NCI-H146 treated with DMSO at 0.1 percent for 48 hours (cell line): ENCODE results near the gene PLA2G6.
"Not testable (repeated sequence)": the region's sequence is repeated elsewhere in the genome, so short reads cannot be mapped to it uniquely, and the experiment has no call there.

ENCODE experiments used
- DNase-seq: peaks from one replicate; lab custom pipeline; 2025; ENCODE audit not compliant: unreplicated experiment; lab: John Stamatoyannopoulos, UW

The PLA2G6 gene

DNA sequence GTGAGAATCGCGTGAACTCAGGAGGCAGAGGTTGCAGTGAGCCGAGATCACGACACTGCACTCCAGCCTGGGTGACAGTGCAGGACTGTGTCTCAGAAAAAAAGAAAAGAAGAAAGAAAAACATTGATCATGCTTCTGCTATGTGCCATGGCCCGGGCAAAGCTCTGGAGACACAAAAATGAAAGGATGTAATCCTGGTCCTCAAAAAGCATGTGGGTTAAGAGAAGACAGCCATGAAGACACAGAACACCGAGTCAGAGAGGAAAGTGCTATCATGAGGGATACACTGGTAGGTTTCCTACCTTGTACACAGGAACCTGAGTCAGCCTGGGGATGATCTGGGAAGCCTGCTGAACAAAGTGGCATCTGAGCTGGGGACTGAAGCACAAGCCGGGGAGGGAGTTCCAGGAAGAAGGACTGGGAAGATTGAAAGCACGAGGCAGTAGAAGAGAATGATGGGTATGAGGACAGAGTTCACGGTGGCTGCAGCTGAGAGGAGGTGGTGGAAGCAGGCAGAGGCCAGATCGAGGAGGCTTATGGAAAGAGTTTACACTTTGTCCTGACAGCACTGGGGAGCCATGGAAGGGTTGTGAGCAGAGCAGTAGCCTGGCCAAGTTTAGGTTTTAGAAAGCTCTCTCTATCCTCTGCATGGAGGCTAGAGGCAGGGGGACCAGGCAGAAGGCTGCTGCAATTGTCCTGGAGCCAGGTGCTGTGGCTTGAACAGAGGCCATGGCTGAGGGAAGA, 10.3 kb upstream of the PLA2G6 start:
- DNase-seq = no peak

GRCh38 chr22:38191055-38191454, 9.4 kb upstream of the PLA2G6 start:
- no peak for DNase-seq

GRCh38 chr22:38190581-38190980, 9.0 kb upstream of the PLA2G6 start:
- DNase-seq = no peak

DNA sequence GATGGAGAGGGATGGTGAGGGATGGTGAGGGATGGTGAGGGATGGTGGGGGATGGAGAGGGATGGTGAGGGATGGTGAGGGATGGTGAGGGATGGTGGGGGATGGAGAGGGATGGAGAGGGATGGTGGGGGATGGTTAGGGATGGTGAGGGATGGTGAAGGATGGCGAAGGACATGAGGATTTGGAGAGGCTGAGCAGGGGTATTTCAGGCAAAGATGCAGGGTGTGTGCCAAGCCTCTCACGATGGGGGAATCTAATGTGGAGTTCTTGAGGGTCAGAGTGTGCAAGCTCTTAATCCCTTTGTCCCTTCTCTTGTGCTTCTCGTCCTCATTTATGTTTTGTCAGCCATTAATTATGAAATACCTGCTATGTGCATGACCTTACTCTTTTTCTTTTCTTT, 7.5 kb upstream of the PLA2G6 start:
- DNase-seq = no peak

DNA sequence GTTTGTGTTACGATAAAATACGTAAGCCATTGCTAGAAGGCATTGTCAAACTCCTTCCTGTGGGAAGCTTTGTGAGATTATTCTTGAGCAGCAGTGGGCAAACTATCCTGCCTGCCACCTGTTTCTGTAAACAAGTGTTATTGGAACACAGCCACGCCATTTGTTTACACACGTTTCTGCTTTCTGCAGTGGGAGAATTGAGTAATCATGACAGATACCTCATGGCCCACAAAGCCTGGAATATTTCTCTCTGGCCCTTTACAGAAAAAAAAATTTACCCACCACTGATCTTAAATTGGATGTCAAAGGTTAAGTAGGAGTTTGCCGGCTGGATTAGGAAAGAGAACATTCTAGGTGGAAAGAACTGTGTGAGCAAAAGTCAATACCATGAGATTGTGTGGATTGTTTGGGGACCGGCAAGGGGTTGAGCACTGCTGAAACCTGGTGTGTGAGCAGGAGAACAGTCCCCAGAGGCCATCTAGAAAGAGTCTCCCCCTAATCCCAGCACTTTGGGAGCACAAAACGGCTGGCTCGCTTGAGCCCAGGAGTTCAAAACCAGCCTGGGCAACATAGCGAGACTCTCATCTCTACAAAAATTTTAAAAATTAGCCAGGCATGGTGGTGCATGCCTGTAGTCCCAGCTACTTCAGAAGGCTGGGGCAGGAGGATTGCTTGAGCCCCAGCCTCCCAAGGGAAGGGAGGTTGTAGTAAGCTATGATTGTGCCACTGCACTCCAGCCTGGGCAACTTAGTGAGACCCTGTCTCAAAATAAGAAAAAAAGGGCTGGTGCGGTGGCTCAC, 6.0 kb upstream of the PLA2G6 start:
- no peak for DNase-seq

DNA sequence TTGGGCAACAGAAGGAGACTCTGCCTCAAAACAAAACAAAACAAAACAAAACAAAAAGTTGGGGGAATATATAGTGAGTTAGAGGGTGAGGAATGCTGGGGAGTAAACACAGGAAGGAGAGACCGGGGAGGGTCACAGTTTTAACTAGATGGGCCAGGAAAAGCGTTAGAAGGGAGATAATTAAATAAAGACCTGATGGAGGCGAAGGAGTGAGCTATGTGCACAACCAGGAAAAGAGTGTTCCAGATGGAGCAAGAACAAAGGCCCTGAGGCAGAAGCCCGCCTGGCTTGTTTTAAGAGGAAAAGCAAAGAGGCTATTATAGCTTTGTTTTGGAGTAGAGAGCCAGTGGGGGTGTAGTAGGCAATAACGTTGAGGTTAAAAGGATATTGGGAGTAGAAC, 4.8 kb upstream of the PLA2G6 start:
- no peak for DNase-seq

DNA sequence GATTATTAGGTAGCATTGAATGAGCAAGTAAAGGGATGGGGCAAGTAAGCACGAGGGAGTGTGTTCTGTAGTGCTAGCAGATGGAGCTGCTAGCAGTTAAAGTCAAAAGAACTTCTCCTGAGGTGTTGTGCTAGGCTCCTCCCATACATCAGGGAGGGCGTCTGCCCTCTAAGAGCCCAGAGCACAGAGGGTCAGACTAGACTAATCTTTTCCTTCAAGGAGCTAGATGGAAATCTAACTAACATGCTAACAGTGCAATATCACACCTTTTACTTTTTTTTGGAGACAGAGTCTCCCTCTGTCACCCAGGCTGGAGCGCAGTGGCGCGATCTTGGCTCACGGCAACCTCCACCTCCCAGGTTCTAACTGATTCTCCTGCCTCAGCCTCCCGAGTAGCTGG, 3.2 kb upstream of the PLA2G6 start:
- DNase-seq = no peak

DNA sequence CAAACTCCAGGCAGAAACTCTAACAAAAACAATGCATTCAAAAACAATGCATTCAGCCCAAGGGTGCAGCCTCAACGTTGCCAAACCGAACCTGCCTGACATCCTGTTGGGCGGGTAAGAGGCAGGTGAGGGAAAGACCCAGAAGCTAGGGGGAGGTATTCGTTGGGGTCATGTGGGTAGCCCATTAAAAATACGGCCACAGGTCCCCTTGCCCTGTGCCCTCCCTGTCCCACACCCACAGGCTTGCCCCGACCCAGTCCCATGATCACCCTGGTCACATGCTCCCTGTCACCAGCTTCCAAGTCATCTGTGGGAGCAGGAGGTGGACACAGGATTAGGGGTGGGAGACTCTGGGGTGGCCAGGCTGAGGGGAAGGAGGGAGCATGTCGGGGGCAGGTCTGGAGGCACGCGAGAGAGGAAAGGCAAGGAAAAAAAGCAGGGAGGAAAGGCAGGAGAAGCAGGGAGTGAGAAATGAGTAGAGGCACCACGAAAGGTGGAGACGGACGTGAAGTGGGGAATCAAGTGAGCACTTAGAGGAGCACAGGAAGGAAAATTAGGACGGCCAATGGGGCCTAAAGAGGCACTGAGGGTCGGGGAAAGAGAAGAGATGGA, 683 bp downstream of the PLA2G6 start:
- DNase-seq = no peak

DNA sequence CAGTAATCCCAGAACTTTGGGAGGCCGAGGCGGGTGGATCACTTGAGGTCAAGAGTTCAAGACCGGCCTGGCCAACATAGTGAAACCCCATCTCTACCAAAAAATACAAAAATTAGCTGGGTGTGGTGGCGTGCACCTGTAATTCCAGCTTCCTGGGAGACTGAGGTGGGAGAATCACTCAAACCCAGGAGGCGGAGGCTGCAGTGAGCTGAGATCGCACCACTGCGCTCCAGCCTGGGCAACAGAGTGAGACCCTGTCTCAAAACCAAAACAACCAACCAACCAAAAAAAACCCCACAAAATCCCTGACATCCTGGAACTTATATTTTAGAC, 3.1 kb downstream of the PLA2G6 start:
- DNase-seq = not testable (repeated sequence)

GRCh38 chr22:38177926-38178604, 3.6 kb downstream of the PLA2G6 start:
- DNase-seq = no peak

- DNase-seq = not testable (repeated sequence)
These were observed 4.1 kb downstream of the PLA2G6 start for GRCh38 chr22:38177571-38177925.

- DNase-seq = no peak
These were observed 4.6 kb downstream of the PLA2G6 start for GRCh38 chr22:38177044-38177443.

DNA sequence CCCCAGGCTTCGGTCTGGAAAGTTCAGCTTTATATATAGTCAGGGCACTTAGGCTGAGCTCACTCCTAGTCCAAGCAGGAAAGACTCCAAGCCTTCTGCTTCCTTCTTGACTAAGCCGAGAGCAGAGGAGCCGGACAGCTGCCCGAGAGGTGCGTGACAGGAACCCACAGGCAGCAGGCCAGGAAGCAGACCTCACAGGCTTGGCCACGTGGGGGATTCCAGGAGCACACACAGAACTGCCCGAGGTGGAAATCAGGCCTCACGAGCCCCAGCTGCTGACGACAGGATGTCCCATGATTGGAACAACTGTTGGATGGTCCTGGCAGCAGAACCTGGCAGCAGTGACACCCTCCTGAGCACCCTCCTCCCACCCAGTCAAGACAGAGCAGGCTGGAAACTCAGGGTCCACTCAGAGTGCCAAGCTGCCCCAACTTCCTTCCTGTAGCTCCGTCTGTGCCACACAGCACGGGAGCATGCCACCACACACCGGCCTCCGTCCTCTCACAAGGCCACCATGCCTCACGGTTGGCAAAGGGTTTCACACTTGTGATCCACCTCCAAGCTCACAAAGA, 5.4 kb downstream of the PLA2G6 start:
- DNase-seq = no peak

DNA sequence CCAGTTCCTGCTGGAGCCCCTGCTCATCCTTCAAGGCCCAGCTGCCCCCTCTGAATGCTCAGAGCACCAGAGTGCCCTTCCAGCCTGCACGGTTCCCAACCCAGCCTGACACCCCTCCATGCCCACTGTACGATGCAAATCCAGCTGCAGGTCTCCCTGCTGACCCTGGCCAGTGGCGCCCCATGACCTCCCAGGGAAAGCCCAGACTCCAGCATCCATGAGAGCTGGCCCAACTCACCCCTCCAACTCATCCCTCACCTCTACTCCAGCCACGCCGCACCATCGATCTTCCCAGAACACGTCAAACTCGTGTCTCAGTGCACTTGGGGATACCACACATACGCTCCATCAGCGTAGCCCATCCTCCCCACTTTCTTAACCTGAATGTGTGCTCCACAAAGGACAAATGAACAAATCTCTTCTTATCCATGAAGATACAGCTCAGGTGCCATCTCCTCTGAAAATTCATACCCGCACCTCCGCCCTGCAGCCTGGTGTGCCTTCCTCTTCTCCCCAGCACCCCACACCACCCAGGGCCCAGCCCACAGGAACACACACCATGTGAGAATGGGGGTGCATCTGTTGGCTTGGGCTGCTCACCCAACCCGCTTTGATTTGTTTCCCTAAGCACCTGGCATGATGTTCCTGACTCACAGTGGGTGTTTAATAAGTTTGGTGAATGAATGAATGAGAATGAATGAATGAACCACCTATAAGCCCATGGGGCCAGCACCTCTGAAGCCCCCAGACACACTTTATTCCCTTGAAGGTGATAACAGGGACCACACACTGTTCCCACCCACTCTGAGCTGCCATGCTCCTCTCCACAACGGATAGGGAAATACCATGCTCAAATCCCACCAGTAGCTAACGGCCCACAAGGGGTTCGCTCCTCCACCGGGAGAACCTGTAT, 6.2 kb downstream of the PLA2G6 start:
- no peak for DNase-seq

- no peak for DNase-seq
These were observed 7.0 kb downstream of the PLA2G6 start for GRCh38 chr22:38174626-38175025.

GRCh38 chr22:38173641-38173906, 8.1 kb downstream of the PLA2G6 start:
- no peak for DNase-seq

- no peak for DNase-seq
These were observed 8.6 kb downstream of the PLA2G6 start for GRCh38 chr22:38172832-38173640.

DNA sequence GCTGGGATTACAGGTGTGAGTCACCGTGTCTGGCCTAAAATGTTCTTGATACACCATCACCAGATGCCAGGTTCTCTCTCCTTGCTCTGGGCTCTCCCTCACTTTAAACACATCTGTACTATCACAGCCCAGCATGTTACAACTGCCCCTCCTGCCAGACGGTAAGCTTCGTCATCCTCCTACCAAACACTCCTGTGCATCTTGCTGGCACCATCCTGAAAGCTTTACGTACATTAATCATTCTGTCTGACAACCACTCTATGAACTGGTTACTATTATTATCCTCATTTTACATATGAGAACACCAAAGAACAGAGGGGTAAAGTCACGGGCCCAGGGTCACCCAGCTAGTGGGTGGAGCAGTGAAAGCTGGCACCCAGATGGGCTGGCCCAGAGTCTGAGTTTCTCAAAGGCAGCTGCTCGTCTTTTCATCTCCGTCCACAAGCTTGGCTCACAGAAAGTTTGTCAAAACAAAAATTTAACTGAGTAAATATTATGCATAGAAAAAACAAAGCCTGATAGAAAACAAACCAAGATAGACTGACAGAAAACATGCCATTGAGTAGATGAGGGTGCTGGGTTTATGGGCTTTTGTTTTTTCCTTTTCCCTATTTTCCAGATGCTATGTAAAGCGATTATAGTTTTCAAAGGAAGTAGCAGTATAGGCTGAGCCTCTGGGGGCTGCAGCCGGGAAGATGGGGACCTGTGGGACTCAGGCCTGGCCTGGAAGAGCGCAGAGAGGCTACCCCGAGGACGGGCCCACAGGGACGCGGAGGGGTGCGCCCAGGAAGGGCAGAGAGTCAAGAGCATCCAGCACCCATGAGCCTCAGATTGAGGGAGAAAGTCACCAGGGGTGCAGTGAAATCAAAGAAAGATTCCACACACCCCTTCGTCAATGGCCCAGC, 9.5 kb downstream of the PLA2G6 start:
- no peak for DNase-seq

DNA sequence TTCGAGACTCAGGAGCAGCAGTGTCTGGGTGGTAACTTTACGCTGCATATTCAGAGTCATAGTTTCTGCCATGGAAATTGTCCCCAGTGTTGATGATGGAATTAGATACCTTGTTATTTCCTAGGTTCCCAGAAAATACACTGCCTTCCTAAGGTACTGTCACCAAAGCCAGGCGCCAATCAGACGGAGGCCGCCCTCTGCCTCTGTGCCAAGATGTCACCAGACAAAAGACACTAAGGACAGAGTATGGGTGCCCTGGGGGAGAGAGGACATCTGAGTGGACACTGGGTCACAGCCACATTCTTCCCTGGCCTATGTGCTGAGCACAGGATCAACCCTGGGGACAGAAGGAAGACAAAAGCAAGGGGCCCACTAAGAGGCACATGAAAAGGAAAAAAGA, 11.2 kb downstream of the PLA2G6 start:
- DNase-seq = no peak
